NCI-H1930 (cell line): ENCODE measurements around the gene B3GAT3.
"Not testable (repeated sequence)": the region's sequence is repeated elsewhere in the genome, so short reads cannot be mapped to it uniquely, and the experiment has no call there.

ENCODE experiments used
- DNase-seq, 2 experiments: peaks; one replicate each; lab custom pipeline; 2025; lab: John Stamatoyannopoulos, UW

The B3GAT3 gene

GRCh38 chr11:62645946-62646824 lies 24.4 kb upstream of the B3GAT3 start, which contains the start of gene GANAB:
Gene GANAB (minus strand): TSS chr11:62646613. CDS start chr11:62646599, 14 bp downstream.
- DNase-seq, result peak; percentile 96 to 97

GRCh38 chr11:62645671-62645945 lies 23.8 kb upstream of the B3GAT3 start:
- DNase-seq, result no peak

GRCh38 chr11:62644220-62644619 lies 22.4 kb upstream of the B3GAT3 start:
- DNase-seq, result no peak

GRCh38 chr11:62632492-62632891 lies 10.7 kb upstream of the B3GAT3 start:
- no peak for DNase-seq

- DNase-seq, result no peak
Observed at GRCh38 chr11:62627713-62628112, 5.9 kb upstream of the B3GAT3 start.

- DNase-seq, result no peak
Observed at GRCh38 chr11:62622476-62623089, 797 bp upstream of the B3GAT3 start.

- no peak for DNase-seq
Observed at GRCh38 chr11:62621027-62621566, 689 bp downstream of the B3GAT3 start.

GRCh38 chr11:62616957-62617356 lies 4.8 kb downstream of the B3GAT3 start:
- DNase-seq, result not testable (repeated sequence)

- DNase-seq, result no peak
Observed at GRCh38 chr11:62615521-62615920, 6.3 kb downstream of the B3GAT3 start.

- no peak for DNase-seq
Observed at GRCh38 chr11:62614275-62614674, 7.5 kb downstream of the B3GAT3 start.

- DNase-seq, result no peak
Observed at GRCh38 chr11:62613291-62613778, 8.5 kb downstream of the B3GAT3 start.

- DNase-seq, result peak; percentile 69 to 70
Observed at GRCh38 chr11:62612366-62613290, 9.2 kb downstream of the B3GAT3 start, which contains the start of the genes EML3 and ROM1. Gene EML3 (minus strand): TSS chr11:62612775. CDS start chr11:62612457, 318 bp downstream. Gene ROM1 (plus strand): TSS chr11:62613257. CDS start chr11:62613282, 25 bp downstream.

- no peak for DNase-seq
Observed at GRCh38 chr11:62611705-62612365, 10.0 kb downstream of the B3GAT3 start.

- DNase-seq, result no peak
Observed at GRCh38 chr11:62610814-62611704, 10.7 kb downstream of the B3GAT3 start.

- no peak for DNase-seq
Observed at GRCh38 chr11:62610403-62610802, 11.4 kb downstream of the B3GAT3 start.

- no peak for DNase-seq
Observed at GRCh38 chr11:62608776-62609175, 13.0 kb downstream of the B3GAT3 start.

- no peak for DNase-seq
Observed at GRCh38 chr11:62607714-62608113, 14.1 kb downstream of the B3GAT3 start.

- DNase-seq, result no peak
Observed at GRCh38 chr11:62605902-62606301, 15.9 kb downstream of the B3GAT3 start.

- no peak for DNase-seq
Observed at GRCh38 chr11:62605467-62605866, 16.3 kb downstream of the B3GAT3 start.

GRCh38 chr11:62604460-62605120 lies 17.2 kb downstream of the B3GAT3 start:
- no peak for DNase-seq
